Measurements from ENCODE around the gene ZNF32. TPM values are rescaled to one million over a fixed set of nuclear protein-coding genes. Genes with fewer than 3 reads are reported as not detected.

Gene ZNF32
- total and polyA plus RNA-seq, 2 experiments from 2014 or later, result 15.8 to 26.1 TPM

GRCh38 chr10:43695730-43696129 lies 47.0 kb upstream of the ZNF32 start (continued):
- TF ChIP-seq ZNF462 (CRISPR knock-in tag; IDR thresholded peaks at IDR 0.05), result no peak

DNA sequence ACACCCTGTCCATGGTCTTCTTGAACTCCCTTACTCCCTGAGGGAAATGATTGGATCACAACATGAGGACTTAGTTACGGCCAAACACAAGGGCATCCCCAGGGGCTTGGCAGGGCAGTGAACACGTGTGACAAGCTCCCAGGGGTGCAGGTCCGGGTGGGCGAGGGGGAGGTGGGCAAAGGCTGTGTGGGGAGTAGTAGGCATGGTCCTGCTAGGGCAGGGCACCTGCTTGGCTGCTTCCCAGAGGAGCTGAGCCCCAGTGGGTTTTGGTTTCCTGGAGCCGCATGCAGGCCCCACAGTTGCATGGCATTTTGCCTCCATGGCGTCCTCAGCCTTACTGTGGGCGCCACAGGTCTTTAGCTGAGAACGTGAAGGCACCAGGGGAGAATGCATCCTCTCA lies 46.6 kb upstream of the ZNF32 start:
- DNase-seq (ENCODE audit: low spot score) (no peak), ATAC-seq (no peak)
- H3K4me3 ChIP-seq, result no peak overlapping the region
- H3K79me2 ChIP-seq (replicated peaks; ENCODE audit: insufficient read depth), result no peaks in the 10 kb centered on the region
- H3F3A ChIP-seq (replicated peaks; ENCODE audit: low read depth), result no peaks in the 10 kb centered on the region
- Mint-ChIP-seq H3K27me3 (ENCODE audit: insufficient read depth, low read depth, poor library complexity) (peaks cover 9% of the 10 kb centered on the region), H3K4me1 (no peaks in the 10 kb centered on the region; the same call in 2 of the 3 replicates), H3K27ac (no peak overlapping the region), H3K4me3 (no peak overlapping the region), H3K9me3 (no peaks in the 10 kb centered on the region; the same call in 2 of the 3 replicates), H3K36me3 (ENCODE audit: low read depth) (no peaks in the 10 kb centered on the region; the same call in 2 of the 3 replicates)
- H3K27me3 ChIP-seq (ENCODE audit: insufficient read depth), result peaks cover 13% of the 10 kb centered on the region
- H3K36me3 ChIP-seq (ENCODE audit: insufficient read depth), result no peaks in the 10 kb centered on the region
- no peaks in the 10 kb centered on the region for H4K20me1 ChIP-seq (replicated peaks; ENCODE audit: insufficient read depth)
- no peak overlapping the region for H3K27ac ChIP-seq (ENCODE audit: low read depth)
- H3K9me2 ChIP-seq (ENCODE audit: insufficient read depth), result no peaks in the 10 kb centered on the region
- no peaks in the 10 kb centered on the region for H3K4me1 ChIP-seq (ENCODE audit: insufficient read depth)
- no peak overlapping the region for H2AFZ ChIP-seq
- no peak overlapping the region for H3K4me2 ChIP-seq
- TF ChIP-seq CTCF (conservative IDR thresholded peaks at IDR 0.05; ENCODE audit: low read depth in 2 of 2) (no peak), REST (IDR thresholded peaks at IDR 0.05; ENCODE audit: unreplicated experiment) (no peak), ZNF462 (CRISPR knock-in tag; IDR thresholded peaks at IDR 0.05) (no peak)
